ENCODE results near the gene NAMPT.
"Not testable (repeated sequence)": the region's sequence is repeated elsewhere in the genome, so short reads cannot be mapped to it uniquely, and the experiment has no call there.

NAMPT gene

GRCh38 chr7:106304568-106304967 is 19.8 kb upstream of the NAMPT start:
- no peak for DNase-seq (ENCODE audit: low spot score)

GRCh38 chr7:106298631-106299030 is 13.8 kb upstream of the NAMPT start:
- not testable (repeated sequence) for DNase-seq (ENCODE audit: low spot score)

- DNase-seq (ENCODE audit: low spot score), result not testable (repeated sequence)
Observed at GRCh38 chr7:106298155-106298554, 13.4 kb upstream of the NAMPT start.

GRCh38 chr7:106294334-106294733 is 9.6 kb upstream of the NAMPT start:
- DNase-seq (ENCODE audit: low spot score), result no peak

- DNase-seq (ENCODE audit: low spot score), result no peak
Observed at GRCh38 chr7:106291247-106291646, 6.5 kb upstream of the NAMPT start.

GRCh38 chr7:106290319-106290718 is 5.5 kb upstream of the NAMPT start:
- peak; percentile 39 for DNase-seq (ENCODE audit: low spot score)

- DNase-seq (ENCODE audit: low spot score), result no peak
Observed at GRCh38 chr7:106289848-106290247, 5.1 kb upstream of the NAMPT start.

- no peak for DNase-seq (ENCODE audit: low spot score)
Observed at GRCh38 chr7:106288263-106288662, 3.5 kb upstream of the NAMPT start.

GRCh38 chr7:106287786-106288185 is 3.0 kb upstream of the NAMPT start:
- no peak for DNase-seq (ENCODE audit: low spot score)

- no peak for DNase-seq (ENCODE audit: low spot score)
Observed at GRCh38 chr7:106285855-106286492, 1.2 kb upstream of the NAMPT start.

- DNase-seq (ENCODE audit: low spot score), result peak; percentile 100
Observed at GRCh38 chr7:106285051-106285854, 470 bp upstream of the NAMPT start.

GRCh38 chr7:106283831-106284713 is 711 bp downstream of the NAMPT start:
- DNase-seq (ENCODE audit: low spot score), result peak; percentile 72

- no peak for DNase-seq (ENCODE audit: low spot score)
Observed at GRCh38 chr7:106283501-106283830, 1.3 kb downstream of the NAMPT start.

- no peak for DNase-seq (ENCODE audit: low spot score)
Observed at GRCh38 chr7:106282852-106283251, 1.9 kb downstream of the NAMPT start.

- DNase-seq (ENCODE audit: low spot score), result no peak
Observed at GRCh38 chr7:106282390-106282789, 2.4 kb downstream of the NAMPT start.

- DNase-seq (ENCODE audit: low spot score), result no peak
Observed at GRCh38 chr7:106281585-106282318, 3.0 kb downstream of the NAMPT start.

- DNase-seq (ENCODE audit: low spot score), result no peak
Observed at GRCh38 chr7:106281127-106281526, 3.7 kb downstream of the NAMPT start.

GRCh38 chr7:106279425-106280197 is 5.2 kb downstream of the NAMPT start:
- no peak for DNase-seq (ENCODE audit: low spot score)

- DNase-seq (ENCODE audit: low spot score), result no peak
Observed at GRCh38 chr7:106278695-106279094, 6.1 kb downstream of the NAMPT start.

- DNase-seq (ENCODE audit: low spot score), result no peak
Observed at GRCh38 chr7:106277976-106278375, 6.8 kb downstream of the NAMPT start.

- DNase-seq (ENCODE audit: low spot score), result no peak
Observed at GRCh38 chr7:106276513-106276912, 8.3 kb downstream of the NAMPT start.

Measured in LoVo (cell line).